Esophagus squamous epithelium (tissue), 5 donors: Measurements from ENCODE around the gene C5AR1. TPM values are rescaled to one million over a fixed set of nuclear protein-coding genes. Genes with fewer than 3 reads are reported as not detected.

Source experiments
- DNase-seq: peaks from one replicate; lab custom pipeline; 2025; lab: John Stamatoyannopoulos, UW
- H3K27ac ChIP-seq, 4 donors: fragments of 200-600 bp; sonication (generic); one replicate each; pipeline ENCODE4 v1.5.1; 2016 to 2019; ENCODE audit warnings: mild to moderate bottlenecking in 1 of 4
- H3K27me3 ChIP-seq, 4 donors: fragments of 200-600 bp; sonication (generic); 1 replicate in 3 of 4; 2 replicates in 1 of 4; pipeline versions ENCODE4 v1.5.1 to v1.6.0; 2017 to 2021; ENCODE audit warnings: antibody characterized with exemption in 1 of 4
- H3K36me3 ChIP-seq, 3 donors: fragments of 200-600 bp; sonication (generic); one replicate each; pipeline ENCODE4 v1.5.1; 2016 to 2019
- H3K4me1 ChIP-seq, 3 donors: fragments of 200-600 bp; sonication (generic); one replicate each; pipeline ENCODE4 v1.5.1; 2017 to 2019
- H3K4me3 ChIP-seq, 4 donors: fragments of 200-600 bp; sonication (generic); 1 replicate in 3 of 4; 2 replicates in 1 of 4; pipeline ENCODE4 v1.5.1; 2016 to 2019; ENCODE audit warnings: mild to moderate bottlenecking in 2 of 4, moderate library complexity in 1 of 4
- H3K9me3 ChIP-seq, 3 donors: fragments of 200-600 bp; sonication (generic); one replicate each; pipeline ENCODE4 v1.5.1; 2016 to 2019
- CTCF ChIP-seq, 6 experiments: fragments of 450-650 bp in 4 of 6; fragments of 200-600 bp in 2 of 6; sonication (generic) in 2 of 6; IDR thresholded peaks; one replicate each; pipeline ENCODE4 v1.5.1; 2016 to 2019; ENCODE audit warnings: antibody characterized with exemption in 6 of 6, mild to moderate bottlenecking in 4 of 6, moderate library complexity in 4 of 6
- POLR2A ChIP-seq, 4 donors: fragments of 450-650 bp; IDR thresholded peaks; one replicate each; pipeline ENCODE4 v1.6.1; 2017; ENCODE audit warnings: antibody characterized with exemption in 4 of 4, mild to moderate bottlenecking in 4 of 4, moderate library complexity in 3 of 4
- WGBS, 2 donors: methylation state at CpG; one replicate each; pipeline ENCODE4 v1.1.5; 2018; 5-methylcytosine and 5-hydroxymethylcytosine counted together
- intact Hi-C: fragments of 100-400 bp; cut with DNase I; formaldehyde crosslinking; loops from one replicate; pipeline ENCODE4 v1.15.0; 2022
- total RNA-seq, 4 donors: library from RNA; depleted of rRNA; stranded (reverse); fragments of >200 nt; gene quantifications; one replicate each; pipeline ENCODE4 v1.1.0, GENCODE V29; 2016
- donor health status: DM: yes; HTN: yes; CAD: no.

Gene C5AR1
- total RNA-seq, 4 donors from 2014 or later = 0.87 to 3.2 (median 2.3) TPM

GRCh38 chr19:47321630-47322029 lies 12.0 kb downstream of the C5AR1 start:
- no peak overlapping the region for H3K4me3 ChIP-seq
- H3K4me1 ChIP-seq = no peaks in the 10 kb centered on the region
- DNase-seq = no peak
- H3K27me3 ChIP-seq = peaks cover 0 to 62% (median 0%) of the 10 kb centered on the region in 4 donors
- H3K27ac ChIP-seq = no peak overlapping the region
- no peak for TF ChIP-seq CTCF (IDR thresholded peaks at IDR 0.05)
- no peak for TF ChIP-seq POLR2A (IDR thresholded peaks at IDR 0.05)
- H3K9me3 ChIP-seq = no peaks in the 10 kb centered on the region
- intact Hi-C loops = no loop called here
- 43 to 85% methylated on average over 1 of the region's 1 CpG for WGBS, 2 donors
- H3K36me3 ChIP-seq = no peaks in the 10 kb centered on the region

GRCh38 chr19:47322058-47322457 lies 12.4 kb downstream of the C5AR1 start:
- no peak for DNase-seq
- no peaks in the 10 kb centered on the region for H3K4me1 ChIP-seq
- H3K36me3 ChIP-seq = no peaks in the 10 kb centered on the region
- H3K27ac ChIP-seq = no peak overlapping the region
- 59 to 66% methylated on average over 2 of the region's 2 CpGs for WGBS, 2 donors
- intact Hi-C loops = no loop called here
- H3K9me3 ChIP-seq = no peaks in the 10 kb centered on the region
- H3K4me3 ChIP-seq = no peak overlapping the region
- TF ChIP-seq POLR2A (IDR thresholded peaks at IDR 0.05) (peak in 1 of 4 donors; percentile 6), CTCF (IDR thresholded peaks at IDR 0.05) (no peak)
- peaks cover 0 to 58% (median 0%) of the 10 kb centered on the region in 4 donors for H3K27me3 ChIP-seq

GRCh38 chr19:47323409-47323808 lies 13.7 kb downstream of the C5AR1 start:
- intact Hi-C loops = no loop called here
- H3K9me3 ChIP-seq = no peaks in the 10 kb centered on the region
- H3K4me1 ChIP-seq = no peaks in the 10 kb centered on the region
- H3K4me3 ChIP-seq = no peak overlapping the region
- no peaks in the 10 kb centered on the region for H3K36me3 ChIP-seq
- DNase-seq = no peak
- H3K27me3 ChIP-seq = peaks cover 0 to 53% (median 0%) of the 10 kb centered on the region in 4 donors
- peak overlapping the region in 1 of 4 donors; percentile 48 for H3K27ac ChIP-seq
- 63 to 67% methylated on average over 5 to 8 of the region's 8 CpGs for WGBS, 2 donors
- TF ChIP-seq POLR2A (IDR thresholded peaks at IDR 0.05) (no peak), CTCF (IDR thresholded peaks at IDR 0.05) (no peak)

GRCh38 chr19:47323872-47324271 lies 14.2 kb downstream of the C5AR1 start:
- Histone ChIP-seq H3K4me1 (no peaks in the 10 kb centered on the region), H3K36me3 (no peaks in the 10 kb centered on the region), H3K4me3 (no peak overlapping the region), H3K27ac (peak overlapping the region in 3 of 4 donors; percentile 34 to 64 (median 48)), H3K27me3 (peaks cover 0 to 49% (median 0%) of the 10 kb centered on the region in 4 donors), H3K9me3 (no peaks in the 10 kb centered on the region)
- no peak for DNase-seq
- intact Hi-C loops = no loop called here
- TF ChIP-seq CTCF (IDR thresholded peaks at IDR 0.05) (no peak), POLR2A (IDR thresholded peaks at IDR 0.05) (no peak)
- 77 to 79% methylated on average over 12 of the region's 12 CpGs for WGBS, 2 donors

- no peaks in the 10 kb centered on the region for H3K4me1 ChIP-seq
- no peak overlapping the region for H3K4me3 ChIP-seq
- H3K36me3 ChIP-seq = no peaks in the 10 kb centered on the region
- no peaks in the 10 kb centered on the region for H3K9me3 ChIP-seq
- intact Hi-C loops = no loop called here
- 30 to 41% methylated on average over 4 to 6 of the region's 9 CpGs for WGBS, 2 donors
- TF ChIP-seq POLR2A (IDR thresholded peaks at IDR 0.05) (peak in 1 of 4 donors; percentile 20), CTCF (IDR thresholded peaks at IDR 0.05) (no peak)
- no peak for DNase-seq
- peak overlapping the region in 3 of 4 donors; percentile 34 to 64 (median 48) for H3K27ac ChIP-seq
- H3K27me3 ChIP-seq = peaks cover 0 to 50% (median 0%) of the 10 kb centered on the region in 4 donors
These were observed 14.8 kb downstream of the C5AR1 start for GRCh38 chr19:47324502-47324901.
